ENCODE measurements around the gene FREM1. TPM values are rescaled to one million over a fixed set of nuclear protein-coding genes. Genes with fewer than 3 reads are reported as not detected.
A peak's percentile ranks its signal among the peaks of the same experiment; 100 is the strongest.

The FREM1 gene
- total and polyA plus RNA-seq, 10 of the 15 experiments (the other 5 are each of a cell fraction or from before 2014, with no cell fraction given), result 0.01 to 0.16 (median 0.08) TPM; not detected in 7

DNA sequence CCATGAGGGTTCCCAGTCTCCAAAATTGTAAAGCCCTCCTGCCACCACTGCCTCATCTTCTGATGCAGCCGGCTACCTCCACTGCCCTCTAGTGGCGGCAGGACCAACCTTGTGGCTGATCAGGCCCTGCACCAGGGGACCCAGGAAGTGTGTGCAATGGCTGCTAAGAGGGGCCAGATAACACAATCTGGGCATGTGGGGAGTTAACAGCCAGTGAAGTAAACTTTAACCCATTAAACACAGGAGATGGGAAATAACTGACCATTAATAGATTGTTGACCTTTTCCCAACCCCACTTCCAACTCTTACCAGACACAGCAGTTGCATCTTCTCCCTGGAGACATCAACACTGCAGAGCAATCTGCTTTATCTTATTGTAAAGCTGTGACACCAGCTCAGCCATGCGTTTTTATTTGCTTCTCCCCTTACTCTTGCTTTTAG lies 63.3 kb downstream of the FREM1 start (continued):
- TF ChIP-seq, protein P1, sequence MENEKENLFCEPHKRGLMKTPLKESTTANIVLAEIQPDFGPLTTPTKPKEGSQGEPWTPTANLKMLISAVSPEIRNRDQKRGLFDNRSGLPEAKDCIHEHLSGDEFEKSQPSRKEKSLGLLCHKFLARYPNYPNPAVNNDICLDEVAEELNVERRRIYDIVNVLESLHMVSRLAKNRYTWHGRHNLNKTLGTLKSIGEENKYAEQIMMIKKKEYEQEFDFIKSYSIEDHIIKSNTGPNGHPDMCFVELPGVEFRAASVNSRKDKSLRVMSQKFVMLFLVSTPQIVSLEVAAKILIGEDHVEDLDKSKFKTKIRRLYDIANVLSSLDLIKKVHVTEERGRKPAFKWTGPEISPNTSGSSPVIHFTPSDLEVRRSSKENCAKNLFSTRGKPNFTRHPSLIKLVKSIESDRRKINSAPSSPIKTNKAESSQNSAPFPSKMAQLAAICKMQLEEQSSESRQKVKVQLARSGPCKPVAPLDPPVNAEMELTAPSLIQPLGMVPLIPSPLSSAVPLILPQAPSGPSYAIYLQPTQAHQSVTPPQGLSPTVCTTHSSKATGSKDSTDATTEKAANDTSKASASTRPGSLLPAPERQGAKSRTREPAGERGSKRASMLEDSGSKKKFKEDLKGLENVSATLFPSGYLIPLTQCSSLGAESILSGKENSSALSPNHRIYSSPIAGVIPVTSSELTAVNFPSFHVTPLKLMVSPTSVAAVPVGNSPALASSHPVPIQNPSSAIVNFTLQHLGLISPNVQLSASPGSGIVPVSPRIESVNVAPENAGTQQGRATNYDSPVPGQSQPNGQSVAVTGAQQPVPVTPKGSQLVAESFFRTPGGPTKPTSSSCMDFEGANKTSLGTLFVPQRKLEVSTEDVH (IDR thresholded peaks at IDR 0.05; ENCODE audit: low read depth, partially characterized antibody), result no peak
- TF ChIP-seq ZNF622 (IDR thresholded peaks at IDR 0.05), result no peak
- no peak for TF ChIP-seq SIX5 (IDR thresholded peaks at IDR 0.05; ENCODE audit: low read depth, low read length, severe bottlenecking)
- TF ChIP-seq, protein P2, sequence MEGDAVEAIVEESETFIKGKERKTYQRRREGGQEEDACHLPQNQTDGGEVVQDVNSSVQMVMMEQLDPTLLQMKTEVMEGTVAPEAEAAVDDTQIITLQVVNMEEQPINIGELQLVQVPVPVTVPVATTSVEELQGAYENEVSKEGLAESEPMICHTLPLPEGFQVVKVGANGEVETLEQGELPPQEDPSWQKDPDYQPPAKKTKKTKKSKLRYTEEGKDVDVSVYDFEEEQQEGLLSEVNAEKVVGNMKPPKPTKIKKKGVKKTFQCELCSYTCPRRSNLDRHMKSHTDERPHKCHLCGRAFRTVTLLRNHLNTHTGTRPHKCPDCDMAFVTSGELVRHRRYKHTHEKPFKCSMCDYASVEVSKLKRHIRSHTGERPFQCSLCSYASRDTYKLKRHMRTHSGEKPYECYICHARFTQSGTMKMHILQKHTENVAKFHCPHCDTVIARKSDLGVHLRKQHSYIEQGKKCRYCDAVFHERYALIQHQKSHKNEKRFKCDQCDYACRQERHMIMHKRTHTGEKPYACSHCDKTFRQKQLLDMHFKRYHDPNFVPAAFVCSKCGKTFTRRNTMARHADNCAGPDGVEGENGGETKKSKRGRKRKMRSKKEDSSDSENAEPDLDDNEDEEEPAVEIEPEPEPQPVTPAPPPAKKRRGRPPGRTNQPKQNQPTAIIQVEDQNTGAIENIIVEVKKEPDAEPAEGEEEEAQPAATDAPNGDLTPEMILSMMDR (IDR thresholded peaks at IDR 0.05 in 2 of 3, conservative IDR thresholded peaks at IDR 0.05 in 1 of 3; ENCODE audit: control insufficient read depth in 2 of 3, extremely low read depth in 1 of 3, insufficient read depth in 1 of 3, low read depth in 3 of 3, low read length in 3 of 3), result peak; percentile 69 to 91 (median 87)
- TF ChIP-seq CREB1 (IDR thresholded peaks at IDR 0.05; ENCODE audit: low read depth), result no peak

DNA sequence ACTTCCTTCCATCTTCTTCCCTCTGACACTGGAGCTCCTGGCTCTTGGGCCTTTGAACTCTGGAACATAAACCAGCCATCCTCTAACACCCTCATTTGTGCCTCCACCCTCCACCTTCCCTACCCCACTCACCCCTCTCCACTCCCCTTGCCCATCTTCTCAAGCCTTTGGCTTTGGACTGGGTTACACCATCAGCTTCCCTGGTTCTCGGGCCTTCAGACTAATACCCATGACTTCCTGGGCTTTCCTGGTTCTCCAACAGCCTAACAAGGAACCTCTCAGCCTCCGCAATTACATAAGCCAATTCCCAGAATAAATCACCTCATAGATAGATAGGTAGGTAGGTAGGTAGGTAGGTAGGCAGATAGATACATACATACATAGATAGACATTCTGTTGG lies 67.1 kb downstream of the FREM1 start:
- no peak overlapping the region for H3K4me3 ChIP-seq
- H2AFZ ChIP-seq (ENCODE audit: control insufficient read depth, low read depth, low read length), result no peak overlapping the region
- FAIRE-seq, result no peak
- H3K36me3 ChIP-seq (ENCODE audit: control insufficient read depth in 2 of 2, insufficient read depth in 2 of 2, low read length in 1 of 2), result no peaks in the 10 kb centered on the region
- H3K79me2 ChIP-seq (ENCODE audit: control insufficient read depth, insufficient read depth, low read length), result no peaks in the 10 kb centered on the region
- WGBS (ENCODE audit: insufficient coverage, insufficient replicate concordance, low lambda C conversion rate, missing lambda C conversion rate), result 16% methylated on average over 2 of the region's 2 CpGs
- no peaks in the 10 kb centered on the region for H3K9me3 ChIP-seq (replicated peaks; ENCODE audit: control insufficient read depth, insufficient read depth, low read length)
- DNase-seq (ENCODE audit: low read depth, low spot score), result no peak
- H3K4me2 ChIP-seq (ENCODE audit: control insufficient read depth, insufficient read depth), result no peak overlapping the region
- ChIA-PET SMC1A (ENCODE audit: uncharacterized antibody, unreplicated experiment) (no interaction called here), POLR2A (no interaction called here), RAD21 (ENCODE audit: unreplicated experiment) (no interaction called here), CTCF (no interaction called here)
- in situ Hi-C loops (cut with MboI), result no loop called here
- intact Hi-C loops (cut with micrococcal nuclease; ENCODE audit: unreplicated experiment), result loop anchor here (10.0 kb wide), 1 partner anchor 292 kb away; no protein-coding TSS in a partner anchor
- no TSS peak for BruUV-seq (replicated peaks)
- H3K4me1 ChIP-seq (ENCODE audit: control insufficient read depth, insufficient read depth, low read length), result no peaks in the 10 kb centered on the region
- H3K9ac ChIP-seq (ENCODE audit: control insufficient read depth, insufficient read depth, low read length), result no peak overlapping the region
- no peak for ATAC-seq
- no peaks in the 10 kb centered on the region for H3K27me3 ChIP-seq (replicated peaks in 1 of 2; ENCODE audit: control insufficient read depth in 2 of 2, insufficient read depth in 2 of 2, low read length in 1 of 2)
- H4K20me1 ChIP-seq (ENCODE audit: control insufficient read depth, insufficient read depth), result no peaks in the 10 kb centered on the region; the same call in 1 of the 2 replicates
- H3K27ac ChIP-seq (ENCODE audit: control insufficient read depth, insufficient read depth), result no peak overlapping the region
- TF ChIP-seq NBN (IDR thresholded peaks at IDR 0.05) (no peak), MTA2 (IDR thresholded peaks at IDR 0.05; ENCODE audit: low read depth) (no peak), MTA3 (IDR thresholded peaks at IDR 0.05; ENCODE audit: borderline replicate concordance, low read length) (no peak)
- TF ChIP-seq, protein P3, sequence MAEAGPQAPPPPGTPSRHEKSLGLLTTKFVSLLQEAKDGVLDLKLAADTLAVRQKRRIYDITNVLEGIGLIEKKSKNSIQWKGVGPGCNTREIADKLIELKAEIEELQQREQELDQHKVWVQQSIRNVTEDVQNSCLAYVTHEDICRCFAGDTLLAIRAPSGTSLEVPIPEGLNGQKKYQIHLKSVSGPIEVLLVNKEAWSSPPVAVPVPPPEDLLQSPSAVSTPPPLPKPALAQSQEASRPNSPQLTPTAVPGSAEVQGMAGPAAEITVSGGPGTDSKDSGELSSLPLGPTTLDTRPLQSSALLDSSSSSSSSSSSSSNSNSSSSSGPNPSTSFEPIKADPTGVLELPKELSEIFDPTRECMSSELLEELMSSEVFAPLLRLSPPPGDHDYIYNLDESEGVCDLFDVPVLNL (IDR thresholded peaks at IDR 0.05; ENCODE audit: low read depth, low read length), result no peak
- TF ChIP-seq, protein P4, sequence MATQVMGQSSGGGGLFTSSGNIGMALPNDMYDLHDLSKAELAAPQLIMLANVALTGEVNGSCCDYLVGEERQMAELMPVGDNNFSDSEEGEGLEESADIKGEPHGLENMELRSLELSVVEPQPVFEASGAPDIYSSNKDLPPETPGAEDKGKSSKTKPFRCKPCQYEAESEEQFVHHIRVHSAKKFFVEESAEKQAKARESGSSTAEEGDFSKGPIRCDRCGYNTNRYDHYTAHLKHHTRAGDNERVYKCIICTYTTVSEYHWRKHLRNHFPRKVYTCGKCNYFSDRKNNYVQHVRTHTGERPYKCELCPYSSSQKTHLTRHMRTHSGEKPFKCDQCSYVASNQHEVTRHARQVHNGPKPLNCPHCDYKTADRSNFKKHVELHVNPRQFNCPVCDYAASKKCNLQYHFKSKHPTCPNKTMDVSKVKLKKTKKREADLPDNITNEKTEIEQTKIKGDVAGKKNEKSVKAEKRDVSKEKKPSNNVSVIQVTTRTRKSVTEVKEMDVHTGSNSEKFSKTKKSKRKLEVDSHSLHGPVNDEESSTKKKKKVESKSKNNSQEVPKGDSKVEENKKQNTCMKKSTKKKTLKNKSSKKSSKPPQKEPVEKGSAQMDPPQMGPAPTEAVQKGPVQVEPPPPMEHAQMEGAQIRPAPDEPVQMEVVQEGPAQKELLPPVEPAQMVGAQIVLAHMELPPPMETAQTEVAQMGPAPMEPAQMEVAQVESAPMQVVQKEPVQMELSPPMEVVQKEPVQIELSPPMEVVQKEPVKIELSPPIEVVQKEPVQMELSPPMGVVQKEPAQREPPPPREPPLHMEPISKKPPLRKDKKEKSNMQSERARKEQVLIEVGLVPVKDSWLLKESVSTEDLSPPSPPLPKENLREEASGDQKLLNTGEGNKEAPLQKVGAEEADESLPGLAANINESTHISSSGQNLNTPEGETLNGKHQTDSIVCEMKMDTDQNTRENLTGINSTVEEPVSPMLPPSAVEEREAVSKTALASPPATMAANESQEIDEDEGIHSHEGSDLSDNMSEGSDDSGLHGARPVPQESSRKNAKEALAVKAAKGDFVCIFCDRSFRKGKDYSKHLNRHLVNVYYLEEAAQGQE (IDR thresholded peaks at IDR 0.05; ENCODE audit: low read depth, low read length), result no peak
